Mucosa of descending colon (tissue), 3 donors: ENCODE measurements around the gene PIK3CA. TPM values are rescaled to one million over a fixed set of nuclear protein-coding genes. Genes with fewer than 3 reads are reported as not detected.
A peak's percentile ranks its signal among the peaks of the same experiment; 100 is the strongest.
"Not testable (repeated sequence)": the region's sequence is repeated elsewhere in the genome, so short reads cannot be mapped to it uniquely, and the experiment has no call there.

Experiments
- ATAC-seq: fragments of 200-7000 bp; cut with Tn5 transposase; one replicate; pipeline ENCODE4 v1.9.1; 2020; ENCODE audit warnings: mild to moderate bottlenecking, moderate library complexity
- DNase-seq, 3 donors: peaks; one replicate each; pipeline ENCODE4 v3.0.0-alpha.2; 2020
- H3K36me3 ChIP-seq: fragments of 200-600 bp; one replicate; pipeline ENCODE4 v1.8.0; 2021; ENCODE audit warnings: low read depth, mild to moderate bottlenecking
- H3K4me1 ChIP-seq: fragments of 200-600 bp; one replicate; pipeline ENCODE4 v1.8.0; 2021; ENCODE audit warnings: low read depth, mild to moderate bottlenecking
- H3K4me3 ChIP-seq: fragments of 200-600 bp; one replicate; pipeline ENCODE4 v1.8.0; 2021; ENCODE audit warnings: mild to moderate bottlenecking
- H3K9me3 ChIP-seq: fragments of 200-600 bp; one replicate; pipeline ENCODE4 v1.8.0; 2021; ENCODE audit warnings: mild to moderate bottlenecking
- intact Hi-C, 2 donors: fragments of 100-400 bp; cut with DNase I in 1 of 2; cut with micrococcal nuclease in 1 of 2; formaldehyde crosslinking; loops; one replicate each; pipeline versions ENCODE4 v1.11.0 to v1.11.1; 2022; cut with DNase I, micrococcal nuclease
- total RNA-seq, 3 donors: library from RNA; stranded (reverse); fragmentation: NEBNext Ultra II Directional in 2 of 3; extraction: Animal tissue kit (Norgen Biotek cat#: 25700) in 2 of 3; gene quantifications; one replicate each; pipeline versions ENCODE4 v1.2.1 to v1.2.4, GENCODE V29; 2021 to 2023
- TF ChIP-seq, protein P1 (sequence below): fragments of 200-600 bp; IDR thresholded peaks from one replicate; pipeline ENCODE4 v1.8.0; 2022; ENCODE audit warnings: antibody characterized with exemption, mild to moderate bottlenecking
- donor health status: DM: no; HTN: no; CAD: no; lungs with moderate emphysema.
- donor health status: DM: no; HTN: no; CAD: no.
- donor health status: DM: no; HTN: yes; CAD: no.

The PIK3CA gene
- total RNA-seq, 3 donors from 2014 or later, result 16.5 to 30.6 (median 19.5) TPM

DNA sequence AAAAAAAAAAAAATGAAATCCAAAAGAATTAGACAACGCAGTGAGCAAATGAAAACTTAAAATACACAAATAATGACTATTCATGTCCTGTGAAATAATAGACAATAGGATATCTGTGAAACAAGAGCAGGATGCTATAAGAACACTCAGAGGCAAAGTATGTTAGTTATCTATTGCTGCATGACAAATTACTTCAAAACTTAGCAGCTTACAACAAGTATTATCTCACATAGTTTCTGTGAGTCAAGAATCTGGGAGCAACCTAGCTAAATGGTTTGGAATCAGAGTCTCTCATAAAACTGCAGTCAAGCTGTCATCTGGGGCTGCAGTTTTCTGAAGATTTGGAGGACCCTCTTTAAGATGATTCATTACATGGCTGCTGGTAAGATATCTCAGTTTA lies 40.1 kb upstream of the PIK3CA start:
- intact Hi-C loops, result no loop called here
- H3K4me1 ChIP-seq, result no peaks in the 10 kb centered on the region
- H3K4me3 ChIP-seq, result no peak overlapping the region
- DNase-seq (no peak), ATAC-seq (no peak)
- no peaks in the 10 kb centered on the region for H3K36me3 ChIP-seq
- TF ChIP-seq, protein P1, sequence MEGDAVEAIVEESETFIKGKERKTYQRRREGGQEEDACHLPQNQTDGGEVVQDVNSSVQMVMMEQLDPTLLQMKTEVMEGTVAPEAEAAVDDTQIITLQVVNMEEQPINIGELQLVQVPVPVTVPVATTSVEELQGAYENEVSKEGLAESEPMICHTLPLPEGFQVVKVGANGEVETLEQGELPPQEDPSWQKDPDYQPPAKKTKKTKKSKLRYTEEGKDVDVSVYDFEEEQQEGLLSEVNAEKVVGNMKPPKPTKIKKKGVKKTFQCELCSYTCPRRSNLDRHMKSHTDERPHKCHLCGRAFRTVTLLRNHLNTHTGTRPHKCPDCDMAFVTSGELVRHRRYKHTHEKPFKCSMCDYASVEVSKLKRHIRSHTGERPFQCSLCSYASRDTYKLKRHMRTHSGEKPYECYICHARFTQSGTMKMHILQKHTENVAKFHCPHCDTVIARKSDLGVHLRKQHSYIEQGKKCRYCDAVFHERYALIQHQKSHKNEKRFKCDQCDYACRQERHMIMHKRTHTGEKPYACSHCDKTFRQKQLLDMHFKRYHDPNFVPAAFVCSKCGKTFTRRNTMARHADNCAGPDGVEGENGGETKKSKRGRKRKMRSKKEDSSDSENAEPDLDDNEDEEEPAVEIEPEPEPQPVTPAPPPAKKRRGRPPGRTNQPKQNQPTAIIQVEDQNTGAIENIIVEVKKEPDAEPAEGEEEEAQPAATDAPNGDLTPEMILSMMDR, result no peak
- no peaks in the 10 kb centered on the region for H3K9me3 ChIP-seq

DNA sequence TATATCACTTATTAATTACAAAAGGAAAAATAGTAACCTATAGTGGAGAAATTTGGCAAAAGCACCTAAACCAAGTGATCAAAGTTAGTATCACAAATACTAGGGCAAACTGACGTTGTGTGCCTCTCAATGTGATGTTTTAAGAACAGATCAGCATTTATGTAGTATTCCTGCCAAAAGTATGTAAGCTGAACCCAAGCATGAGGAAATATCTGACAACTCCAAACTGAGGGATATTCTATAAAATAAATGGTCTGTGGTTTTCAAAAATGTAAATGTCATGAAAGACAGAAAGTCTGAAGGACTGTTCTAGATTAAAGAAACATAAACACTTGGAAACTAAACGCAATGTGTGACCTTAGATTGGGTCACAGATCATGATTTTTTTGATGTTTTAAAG lies 34.3 kb upstream of the PIK3CA start:
- intact Hi-C loops, result no loop called here
- H3K36me3 ChIP-seq, result no peaks in the 10 kb centered on the region
- H3K4me3 ChIP-seq, result no peak overlapping the region
- no peaks in the 10 kb centered on the region for H3K9me3 ChIP-seq
- TF ChIP-seq, protein P1, result no peak
- no peak for DNase-seq
- H3K4me1 ChIP-seq, result no peaks in the 10 kb centered on the region
- no peak for ATAC-seq

DNA sequence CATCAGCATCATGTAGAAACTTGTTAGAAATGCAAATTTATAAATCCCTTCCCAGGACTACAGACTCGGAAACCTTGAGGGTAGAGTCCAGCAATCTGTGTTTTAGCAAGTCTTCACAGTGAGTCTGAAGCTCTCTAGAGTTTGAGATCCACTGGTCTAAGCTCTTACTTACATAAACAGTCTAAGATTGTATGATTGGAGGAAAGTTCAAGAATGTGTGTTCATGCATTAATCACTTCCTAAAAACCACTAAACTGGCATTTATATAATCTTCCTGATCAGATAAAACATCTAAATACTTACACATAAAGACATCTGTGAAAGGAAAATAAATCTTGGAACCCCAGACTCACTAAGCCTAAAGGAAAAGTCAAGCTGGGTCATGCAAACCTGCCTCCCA lies 32.7 kb upstream of the PIK3CA start:
- H3K9me3 ChIP-seq, H3K36me3 ChIP-seq, intact Hi-C loops, H3K4me1 ChIP-seq, ATAC-seq, DNase-seq, H3K4me3 ChIP-seq: not testable (repeated sequence)

DNA sequence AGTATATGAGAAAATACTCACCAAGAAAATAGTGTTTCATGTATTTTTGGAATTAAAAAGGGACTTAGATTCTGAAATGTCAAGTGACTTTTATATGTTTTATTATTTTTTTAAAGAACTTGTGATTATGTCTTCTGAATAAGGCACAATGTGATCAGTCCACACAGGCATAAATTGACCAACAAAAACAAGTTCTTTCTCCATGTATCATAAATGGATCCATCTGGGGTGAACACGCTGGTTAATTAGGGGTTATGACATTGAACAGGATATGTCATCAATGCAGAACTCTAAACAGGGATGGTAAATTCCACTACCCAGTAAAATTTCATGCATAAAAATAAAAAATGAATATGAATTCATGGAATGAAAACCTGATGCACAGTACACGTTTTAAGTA lies 31.3 kb upstream of the PIK3CA start:
- H3K4me3 ChIP-seq, result no peak overlapping the region
- H3K4me1 ChIP-seq, result no peaks in the 10 kb centered on the region
- H3K36me3 ChIP-seq, result no peaks in the 10 kb centered on the region
- no peaks in the 10 kb centered on the region for H3K9me3 ChIP-seq
- TF ChIP-seq, protein P1, result no peak
- intact Hi-C loops, result no loop called here
- DNase-seq (no peak), ATAC-seq (no peak)

DNA sequence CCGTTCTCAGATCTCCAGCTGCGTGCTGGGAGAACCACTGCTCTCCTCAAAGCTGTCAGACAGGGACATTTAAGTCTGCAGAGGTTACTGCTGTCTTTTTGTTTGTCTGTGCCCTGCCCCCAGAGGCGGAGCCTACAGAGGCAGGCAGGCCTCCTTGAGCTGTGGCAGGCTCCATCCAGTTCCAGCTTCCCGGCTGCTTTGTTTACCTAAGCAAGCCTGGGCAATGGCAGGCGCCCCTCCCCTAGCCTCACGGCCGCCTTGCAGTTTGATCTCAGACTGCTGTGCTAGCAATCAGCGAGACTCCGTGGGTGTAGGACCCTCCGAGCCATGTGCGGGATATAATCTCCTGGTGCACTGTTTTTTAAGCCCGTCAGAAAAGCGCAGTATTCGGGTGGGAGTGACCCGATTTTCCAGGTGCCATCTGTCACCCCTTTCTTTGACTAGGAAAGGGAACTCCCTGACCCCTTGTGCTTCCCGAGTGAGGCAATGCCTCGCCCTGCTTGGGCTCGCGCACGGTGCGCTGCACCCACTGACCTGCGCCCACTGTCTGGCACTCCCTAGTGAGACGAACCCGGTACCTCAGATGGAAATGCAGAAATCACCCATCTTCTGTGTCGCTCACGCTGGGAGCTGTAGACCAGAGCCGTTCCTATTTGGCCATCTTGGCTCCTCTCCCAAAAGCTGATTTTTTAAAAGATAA lies 15.8 kb upstream of the PIK3CA start:
- H3K4me1 ChIP-seq, H3K36me3 ChIP-seq, intact Hi-C loops, H3K9me3 ChIP-seq, ATAC-seq, H3K4me3 ChIP-seq: not testable (repeated sequence)
- DNase-seq, result peak; percentile 71 to 76 (median 74)

DNA sequence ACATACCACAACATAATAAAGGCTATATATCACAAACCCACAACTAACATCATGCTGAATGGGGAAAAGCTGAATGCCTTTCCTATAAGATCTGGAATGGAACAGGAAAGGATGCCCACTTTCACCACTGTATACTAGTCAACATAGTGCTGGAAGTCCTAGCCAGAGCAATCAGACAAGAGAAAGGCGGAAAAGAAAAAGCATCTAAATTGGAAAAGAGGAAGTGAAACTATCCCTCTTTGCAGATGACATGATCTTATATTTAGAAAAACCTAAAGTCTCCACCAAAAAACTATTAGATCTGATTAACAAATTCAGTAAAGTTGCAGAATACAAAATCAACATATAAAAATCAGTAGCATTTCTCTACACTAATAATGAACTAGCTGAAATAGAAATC lies 14.6 kb upstream of the PIK3CA start:
- intact Hi-C loops, result no loop called here

More for the DNA sequence above, 14.6 kb upstream of the PIK3CA start:
- Histone ChIP-seq H3K4me1 (no peaks in the 10 kb centered on the region), H3K9me3 (no peaks in the 10 kb centered on the region), H3K36me3 (no peaks in the 10 kb centered on the region), H3K4me3 (no peak overlapping the region)
- DNase-seq (no peak), ATAC-seq (no peak)
- TF ChIP-seq, protein P1, result no peak
